Measurements from ENCODE around the gene NSMCE3.

DNA sequence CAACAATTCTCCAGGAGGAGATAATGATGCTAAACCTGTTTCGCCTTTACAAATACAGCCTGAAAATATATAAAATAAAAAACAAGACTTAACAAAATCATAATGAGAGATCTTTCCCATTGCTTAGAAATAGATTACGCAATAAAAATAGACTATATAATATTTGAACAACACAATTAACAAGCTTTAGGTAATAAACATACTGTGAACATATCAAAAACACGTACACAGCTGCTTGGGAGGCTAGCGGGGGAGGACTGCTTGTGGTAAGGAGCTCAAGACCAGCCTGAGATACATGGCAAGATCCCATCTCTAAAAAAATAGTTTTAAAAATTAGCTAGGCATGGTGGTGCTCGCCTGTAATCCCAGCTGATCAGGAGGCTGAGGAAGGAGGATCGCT lies 8.7 kb downstream of the NSMCE3 start:
- TF ChIP-seq HMG20B (CRISPR knock-in tag; IDR thresholded peaks at IDR 0.05) (no peak), HDAC2 (IDR thresholded peaks at IDR 0.05) (no peak), JUND (IDR thresholded peaks at IDR 0.05; ENCODE audit: borderline replicate concordance, low read depth, low read length) (no peak), JUND (tag; IDR thresholded peaks at IDR 0.05; ENCODE audit: borderline replicate concordance, low read depth, low read length) (no peak), CHD2 (IDR thresholded peaks at IDR 0.05; ENCODE audit: low read depth, low read length) (no peak), ZKSCAN1 (IDR thresholded peaks at IDR 0.05; ENCODE audit: low read depth, low read length) (no peak), POLR2AphosphoS5 (IDR thresholded peaks at IDR 0.05; ENCODE audit: control insufficient read depth, insufficient read depth, low read depth, low read length) (no peak), ZNF165 (CRISPR knock-in tag; IDR thresholded peaks at IDR 0.05; ENCODE audit: borderline replicate concordance) (no peak), DPF2 (IDR thresholded peaks at IDR 0.05) (no peak)
- TF ChIP-seq, protein P1, sequence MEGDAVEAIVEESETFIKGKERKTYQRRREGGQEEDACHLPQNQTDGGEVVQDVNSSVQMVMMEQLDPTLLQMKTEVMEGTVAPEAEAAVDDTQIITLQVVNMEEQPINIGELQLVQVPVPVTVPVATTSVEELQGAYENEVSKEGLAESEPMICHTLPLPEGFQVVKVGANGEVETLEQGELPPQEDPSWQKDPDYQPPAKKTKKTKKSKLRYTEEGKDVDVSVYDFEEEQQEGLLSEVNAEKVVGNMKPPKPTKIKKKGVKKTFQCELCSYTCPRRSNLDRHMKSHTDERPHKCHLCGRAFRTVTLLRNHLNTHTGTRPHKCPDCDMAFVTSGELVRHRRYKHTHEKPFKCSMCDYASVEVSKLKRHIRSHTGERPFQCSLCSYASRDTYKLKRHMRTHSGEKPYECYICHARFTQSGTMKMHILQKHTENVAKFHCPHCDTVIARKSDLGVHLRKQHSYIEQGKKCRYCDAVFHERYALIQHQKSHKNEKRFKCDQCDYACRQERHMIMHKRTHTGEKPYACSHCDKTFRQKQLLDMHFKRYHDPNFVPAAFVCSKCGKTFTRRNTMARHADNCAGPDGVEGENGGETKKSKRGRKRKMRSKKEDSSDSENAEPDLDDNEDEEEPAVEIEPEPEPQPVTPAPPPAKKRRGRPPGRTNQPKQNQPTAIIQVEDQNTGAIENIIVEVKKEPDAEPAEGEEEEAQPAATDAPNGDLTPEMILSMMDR (IDR thresholded peaks at IDR 0.05 in 2 of 3, conservative IDR thresholded peaks at IDR 0.05 in 1 of 3; ENCODE audit: insufficient read depth in 2 of 3, low read depth in 1 of 3, low read length in 3 of 3): no peak
- TF ChIP-seq, protein P2, sequence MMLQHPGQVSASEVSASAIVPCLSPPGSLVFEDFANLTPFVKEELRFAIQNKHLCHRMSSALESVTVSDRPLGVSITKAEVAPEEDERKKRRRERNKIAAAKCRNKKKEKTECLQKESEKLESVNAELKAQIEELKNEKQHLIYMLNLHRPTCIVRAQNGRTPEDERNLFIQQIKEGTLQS (IDR thresholded peaks at IDR 0.05): no peak
- TF ChIP-seq, protein P2 (CRISPR knock-in tag; conservative IDR thresholded peaks at IDR 0.05): no peak

Data from K562 (cell line).